ENCODE data around the gene AP2A2.
"Not testable (repeated sequence)": the region's sequence is repeated elsewhere in the genome, so short reads cannot be mapped to it uniquely, and the experiment has no call there.

Gene AP2A2

DNA sequence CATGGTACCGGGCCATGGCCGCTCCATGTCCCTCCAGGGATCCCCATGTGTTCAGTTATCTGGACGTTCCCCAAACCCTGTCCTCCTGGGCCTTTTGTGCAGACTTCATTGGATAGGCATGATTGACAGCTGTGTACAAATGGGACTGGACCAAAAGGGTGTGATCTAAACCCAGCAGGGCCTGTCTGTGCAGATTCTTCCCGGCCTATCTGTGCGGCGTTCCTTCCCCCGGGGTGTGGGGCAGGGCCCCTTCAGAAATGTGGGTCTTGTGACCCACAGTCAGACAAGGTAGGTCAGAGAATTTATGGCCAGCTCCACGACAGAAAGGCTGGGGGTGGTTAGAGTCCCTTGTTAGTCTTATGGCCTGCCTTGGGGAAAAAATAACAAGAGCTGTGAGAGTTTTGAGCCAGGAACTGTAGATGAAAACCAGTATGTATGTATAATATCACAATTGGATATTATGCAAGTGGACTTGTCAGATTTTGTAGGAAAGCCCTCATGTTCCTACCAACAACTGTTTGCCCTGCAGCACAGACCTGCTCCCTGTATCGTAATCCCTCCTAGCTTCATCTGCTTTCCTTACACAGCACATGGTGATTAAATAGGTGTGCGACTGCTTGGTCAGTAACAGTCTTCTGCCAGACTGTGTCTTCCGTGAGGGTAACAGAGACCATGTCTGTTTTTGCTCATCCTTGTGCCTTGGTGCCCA, 31.7 kb downstream of the AP2A2 start:
- DNase-seq = no peak

DNA sequence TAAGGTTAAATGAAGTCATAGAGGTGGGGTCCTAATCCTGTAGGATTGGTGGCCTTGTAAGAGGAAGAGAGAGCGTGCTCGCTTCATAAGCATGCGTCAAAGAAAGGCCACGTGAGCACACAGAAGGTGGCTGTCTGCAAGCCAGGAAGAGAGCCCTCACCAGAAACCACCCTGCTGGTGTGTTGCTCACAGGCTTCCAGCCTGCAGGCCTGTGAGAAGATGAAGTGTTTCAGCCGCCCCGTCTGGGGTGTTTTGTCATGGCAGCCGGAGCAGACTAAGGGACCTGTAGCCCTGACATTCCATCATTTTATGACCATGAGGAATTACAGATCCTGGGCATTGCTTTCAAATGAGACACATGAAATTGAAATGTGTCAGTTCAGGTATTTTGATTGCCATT, 32.4 kb downstream of the AP2A2 start:
- no peak for DNase-seq

DNA sequence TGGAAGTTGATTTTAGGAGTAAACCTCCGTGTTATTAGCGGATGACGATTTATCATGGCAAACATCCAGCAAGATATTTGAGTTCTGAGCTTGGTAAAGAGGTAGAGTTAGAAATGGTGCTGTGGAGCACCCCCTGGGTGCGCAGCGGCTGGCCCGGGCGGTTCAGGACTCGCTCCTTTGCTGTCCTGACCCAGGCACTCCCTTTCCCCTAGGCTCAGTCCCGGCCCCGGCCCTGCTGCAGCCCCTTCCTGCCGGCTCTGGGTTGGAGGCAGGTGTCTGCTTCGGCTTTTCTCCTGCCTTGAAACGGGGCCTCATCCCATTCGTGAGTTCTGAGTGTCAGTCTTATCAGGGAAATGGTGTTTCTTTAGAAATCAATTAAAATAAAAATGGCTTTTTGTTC, 33.4 kb downstream of the AP2A2 start:
- DNase-seq = no peak

DNA sequence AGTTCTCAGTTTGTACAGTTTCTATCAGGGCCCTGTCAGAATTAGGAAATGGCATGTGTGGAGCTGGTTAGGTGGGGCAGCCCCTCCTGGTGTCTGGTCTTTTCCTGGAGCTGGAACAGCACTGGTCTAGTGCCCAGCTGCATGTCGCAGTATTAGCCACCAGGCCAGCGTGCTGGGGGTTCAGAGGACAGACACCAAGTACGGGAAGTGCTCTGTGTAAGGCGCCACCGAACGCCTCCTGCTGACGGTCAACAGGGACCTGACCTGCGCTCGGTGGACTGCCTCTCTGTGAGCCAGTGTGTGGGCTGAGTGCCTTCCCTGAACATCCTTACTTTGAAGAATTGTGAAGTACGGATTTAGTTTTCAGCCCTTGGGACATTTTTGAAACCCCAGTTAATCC, 33.9 kb downstream of the AP2A2 start:
- DNase-seq = no peak

DNA sequence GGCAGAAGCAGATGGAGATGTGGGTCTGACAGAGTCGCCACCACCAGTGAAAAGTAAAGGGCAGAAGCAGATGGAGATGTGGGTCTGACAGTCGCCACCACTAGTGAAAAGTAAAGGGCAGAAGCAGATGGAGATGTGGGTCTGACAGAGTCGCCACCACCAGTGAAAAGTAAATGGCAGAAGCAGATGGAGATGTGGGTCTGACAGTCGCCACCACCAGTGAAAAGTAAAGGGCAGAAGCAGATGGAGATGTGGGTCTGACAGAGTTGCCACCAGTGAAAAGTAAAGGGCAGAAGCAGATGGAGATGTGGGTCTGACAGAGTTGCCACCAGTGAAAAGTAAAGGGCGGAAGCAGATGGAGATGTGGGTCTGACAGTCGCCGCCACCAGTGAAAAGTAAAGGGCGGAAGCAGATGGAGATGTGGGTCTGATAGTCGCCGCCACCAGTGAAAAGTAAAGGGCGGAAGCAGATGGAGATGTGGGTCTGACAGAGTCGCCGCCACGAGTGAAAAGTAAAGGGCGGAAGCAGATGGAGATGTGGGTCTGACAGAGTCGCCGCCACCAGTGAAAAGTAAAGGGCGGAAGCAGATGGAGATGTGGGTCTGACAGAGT, 35.7 kb downstream of the AP2A2 start:
- not testable (repeated sequence) for DNase-seq

DNA sequence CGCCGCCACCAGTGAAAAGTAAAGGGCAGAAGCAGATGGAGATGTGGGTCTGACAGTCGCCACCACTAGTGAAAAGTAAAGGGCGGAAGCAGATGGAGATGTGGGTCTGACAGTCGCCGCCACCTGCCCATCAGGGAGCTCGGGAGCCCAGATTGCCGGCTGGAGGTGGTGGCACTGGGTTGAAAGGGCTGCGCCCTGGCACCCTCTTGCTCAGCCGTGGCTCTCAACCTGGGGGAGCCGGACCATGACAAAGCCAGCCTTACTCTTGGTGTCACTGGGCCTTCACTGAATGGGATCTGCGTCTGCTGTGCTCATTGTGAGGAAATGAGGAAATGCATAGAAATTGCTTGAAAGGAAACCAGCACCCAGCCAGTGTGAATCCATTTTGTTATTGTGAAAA, 36.3 kb downstream of the AP2A2 start:
- DNase-seq = no peak

DNA sequence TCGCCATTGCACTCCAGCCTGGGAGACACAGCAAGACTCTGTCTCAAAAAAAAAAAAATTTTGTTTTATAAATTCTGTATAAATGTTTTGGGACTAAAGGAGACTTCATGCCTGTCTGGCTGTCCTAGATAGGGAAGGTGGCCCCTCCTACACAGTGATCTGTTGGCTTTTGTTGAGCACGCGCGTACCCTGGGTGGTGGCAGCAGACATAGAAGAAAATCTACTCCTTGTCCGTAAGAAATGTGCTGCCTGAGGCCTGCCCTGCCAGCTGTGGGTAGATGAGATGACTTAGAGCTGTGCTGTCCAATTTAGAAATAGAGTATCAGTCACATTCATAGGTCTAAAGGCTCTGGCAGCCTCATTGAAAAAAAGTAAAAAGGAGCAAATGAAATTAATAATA, 37.0 kb downstream of the AP2A2 start:
- no peak for DNase-seq

DNA sequence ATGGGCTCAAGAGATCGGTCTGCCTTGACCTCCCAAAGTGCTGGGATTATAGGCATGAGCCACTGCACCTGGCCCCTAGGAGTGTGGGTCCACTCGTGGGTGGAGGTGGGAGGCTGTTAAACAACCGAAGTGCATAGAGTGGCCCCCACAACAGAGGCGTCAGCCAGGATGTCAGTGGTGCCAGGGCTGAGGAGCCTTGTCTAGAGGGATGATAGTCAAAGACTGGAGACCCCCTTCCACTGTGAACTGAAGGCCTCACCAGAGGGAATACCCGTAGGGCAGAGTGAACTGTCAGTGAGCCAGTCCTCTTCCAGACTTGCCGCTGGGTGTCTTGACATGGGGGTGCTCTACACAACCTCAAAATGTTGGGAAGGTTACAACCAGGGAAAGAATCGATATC, 38.2 kb downstream of the AP2A2 start:
- no peak for DNase-seq

DNA sequence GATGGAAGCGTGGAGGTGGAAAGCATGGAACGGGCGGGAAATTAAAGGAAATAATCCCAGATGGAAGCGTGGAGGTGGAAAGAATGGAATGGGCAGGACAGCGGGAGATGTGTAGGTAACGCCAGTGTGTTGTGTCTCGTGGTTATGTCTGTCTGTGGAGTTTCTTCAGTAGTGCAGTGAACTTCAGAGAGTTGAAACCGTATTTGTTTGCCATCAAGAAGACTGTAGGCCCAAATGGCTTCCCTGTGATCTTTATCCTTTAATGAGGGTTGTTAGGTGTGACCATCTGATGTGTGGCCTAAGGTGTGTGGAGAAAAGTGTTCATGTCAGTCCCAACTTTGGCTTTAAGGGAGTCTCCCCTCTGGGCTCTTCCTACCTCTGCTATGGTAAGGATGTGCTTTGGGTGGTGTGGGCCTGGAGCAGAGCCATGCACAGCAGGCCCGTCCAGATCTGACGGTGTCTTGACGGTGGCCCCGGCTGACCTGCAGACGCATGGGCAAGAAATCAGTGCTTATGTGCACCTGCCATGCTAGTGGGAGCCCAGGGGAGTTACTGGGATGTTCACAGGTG, 39.6 kb downstream of the AP2A2 start:
- DNase-seq = no peak

DNA sequence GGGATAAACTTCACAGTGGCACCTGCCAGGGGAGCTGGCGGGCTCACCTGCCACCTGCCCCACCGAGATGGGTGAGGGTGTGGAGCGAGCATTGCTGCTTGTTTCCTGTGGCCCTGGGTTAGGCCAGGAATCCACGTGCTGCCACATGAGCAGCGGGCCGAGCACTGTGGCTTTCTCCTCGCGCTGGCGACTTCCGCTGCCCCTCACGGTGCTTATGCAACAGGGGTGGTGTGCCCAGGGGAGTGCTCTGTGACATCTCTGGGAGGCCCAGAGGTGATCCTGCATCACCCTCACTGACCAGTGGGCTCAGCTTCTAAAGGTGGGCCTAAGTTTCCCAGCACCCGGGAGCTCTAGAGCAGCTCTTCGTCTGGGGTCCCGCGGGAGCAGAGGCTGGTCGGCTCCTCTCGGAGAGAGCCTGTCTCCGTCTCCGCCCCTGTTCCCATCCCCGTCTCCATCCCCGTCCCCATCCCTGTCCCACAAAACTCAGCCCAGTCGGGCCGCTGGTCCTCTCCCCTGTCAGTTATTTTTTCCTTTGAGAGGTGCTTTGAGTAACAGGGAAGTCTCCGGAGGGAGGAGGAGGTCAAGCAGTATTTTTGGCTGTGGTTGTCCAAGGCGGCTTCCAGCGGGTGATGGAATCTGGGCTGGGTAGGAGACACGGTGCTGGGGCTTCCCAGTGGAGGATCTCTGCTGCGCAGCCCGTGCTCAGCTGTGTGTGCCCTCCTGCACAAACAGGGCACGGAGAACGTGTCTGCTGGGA, 42.5 kb downstream of the AP2A2 start:
- DNase-seq = no peak

DNA sequence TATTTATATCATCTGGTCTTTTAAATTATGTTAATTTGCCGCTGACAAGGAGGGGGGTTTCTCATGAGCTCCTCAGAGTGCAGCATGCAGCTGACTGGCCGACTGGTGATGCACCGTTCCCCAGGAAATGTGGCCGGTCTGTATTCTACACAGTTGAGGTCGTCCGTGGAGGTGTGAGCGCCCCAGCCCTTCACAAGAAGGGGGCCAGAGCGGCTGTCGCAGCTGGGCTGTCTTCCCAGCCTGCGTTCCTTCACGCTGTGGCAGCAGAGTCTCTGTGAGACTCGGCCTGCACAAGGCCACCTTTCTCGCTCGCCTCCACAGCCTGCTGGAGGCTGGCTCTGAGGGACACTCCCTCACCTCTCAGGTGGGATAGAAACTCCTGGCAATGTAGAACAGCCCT, 43.2 kb downstream of the AP2A2 start:
- DNase-seq = no peak

DNA sequence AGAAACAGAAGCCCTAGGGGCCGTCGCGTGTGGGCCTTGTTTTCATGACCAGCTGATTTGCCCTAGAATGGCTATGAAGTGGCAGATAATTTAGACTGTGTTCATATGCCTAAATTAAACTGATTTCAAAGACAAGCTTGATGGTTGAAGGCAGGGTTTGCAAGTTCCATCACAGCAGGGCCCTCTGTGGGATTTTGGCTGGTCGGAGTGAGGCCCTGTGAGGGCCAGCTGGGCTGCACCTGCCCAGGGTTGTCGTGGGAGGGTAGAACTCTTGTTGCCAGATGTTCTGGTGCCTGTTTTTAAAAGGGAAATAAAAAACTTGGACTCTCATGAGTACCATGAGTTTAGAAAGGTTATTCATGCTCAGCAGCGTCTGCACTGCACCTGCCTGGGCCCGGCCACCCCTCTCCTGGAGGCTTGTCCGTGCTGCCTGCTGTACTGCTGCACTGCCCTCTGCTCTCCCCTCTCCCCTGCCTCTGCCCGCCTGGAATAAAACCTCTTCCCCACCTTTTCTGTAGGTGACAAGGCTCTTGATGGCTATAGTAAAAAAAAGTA, 44.1 kb downstream of the AP2A2 start:
- no peak for DNase-seq

DNA sequence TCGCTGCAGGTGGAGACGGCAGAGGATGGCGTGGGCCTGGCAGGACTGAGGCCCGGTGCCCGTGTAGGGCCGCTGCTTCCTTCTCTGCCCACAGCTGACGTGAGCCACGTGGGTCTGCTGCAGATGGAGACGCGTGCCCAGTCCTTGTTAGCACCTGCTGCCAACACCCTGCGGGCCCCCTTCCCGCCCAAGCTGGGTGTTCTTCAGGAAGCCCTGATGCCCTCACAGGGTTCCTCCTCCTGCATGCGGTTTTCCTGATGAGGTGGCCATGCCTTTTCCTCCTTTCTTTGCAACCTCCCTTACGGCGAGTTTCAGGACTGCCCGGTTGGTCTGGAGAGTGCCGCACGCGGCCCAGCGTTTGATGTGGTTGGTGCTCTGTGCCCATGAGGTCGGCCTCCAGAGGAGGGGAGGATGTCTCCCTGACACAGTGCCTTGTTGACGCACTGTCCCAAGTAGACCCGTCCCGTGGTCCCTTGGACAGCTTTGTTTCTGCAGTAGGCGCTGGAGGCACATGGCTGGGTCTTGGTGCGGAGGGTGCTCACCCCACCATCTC, 44.7 kb downstream of the AP2A2 start:
- no peak for DNase-seq

DNA sequence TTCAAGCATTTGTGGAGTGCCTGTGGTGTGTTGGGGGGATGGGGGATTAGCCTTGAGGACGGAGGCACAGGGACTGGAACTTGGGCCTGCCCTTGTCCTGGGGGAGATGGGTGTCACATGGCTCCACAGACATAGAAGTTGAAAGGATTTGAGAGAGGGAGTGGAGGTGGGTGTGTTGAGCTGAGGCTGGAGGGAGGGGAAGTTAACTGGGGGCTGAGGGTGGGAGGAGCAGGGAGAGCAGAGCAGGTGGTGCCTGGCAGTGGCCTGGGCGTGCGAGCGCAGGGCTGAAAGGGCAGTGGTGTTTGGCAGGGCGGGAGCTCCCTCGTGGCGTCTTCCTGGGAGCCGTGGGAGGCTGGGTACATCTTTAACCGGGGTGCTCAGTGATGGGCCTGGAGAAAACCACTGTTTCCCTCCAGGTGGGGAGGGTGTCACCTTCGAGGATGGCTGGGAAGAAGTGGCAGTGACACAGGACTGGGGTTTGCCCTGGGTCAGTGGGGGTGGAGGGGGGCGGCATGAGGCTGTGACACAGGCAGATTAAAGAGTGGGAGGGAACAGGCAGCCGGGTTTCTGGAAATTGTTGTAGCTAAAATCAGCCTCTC, 45.5 kb downstream of the AP2A2 start:
- DNase-seq = no peak

DNA sequence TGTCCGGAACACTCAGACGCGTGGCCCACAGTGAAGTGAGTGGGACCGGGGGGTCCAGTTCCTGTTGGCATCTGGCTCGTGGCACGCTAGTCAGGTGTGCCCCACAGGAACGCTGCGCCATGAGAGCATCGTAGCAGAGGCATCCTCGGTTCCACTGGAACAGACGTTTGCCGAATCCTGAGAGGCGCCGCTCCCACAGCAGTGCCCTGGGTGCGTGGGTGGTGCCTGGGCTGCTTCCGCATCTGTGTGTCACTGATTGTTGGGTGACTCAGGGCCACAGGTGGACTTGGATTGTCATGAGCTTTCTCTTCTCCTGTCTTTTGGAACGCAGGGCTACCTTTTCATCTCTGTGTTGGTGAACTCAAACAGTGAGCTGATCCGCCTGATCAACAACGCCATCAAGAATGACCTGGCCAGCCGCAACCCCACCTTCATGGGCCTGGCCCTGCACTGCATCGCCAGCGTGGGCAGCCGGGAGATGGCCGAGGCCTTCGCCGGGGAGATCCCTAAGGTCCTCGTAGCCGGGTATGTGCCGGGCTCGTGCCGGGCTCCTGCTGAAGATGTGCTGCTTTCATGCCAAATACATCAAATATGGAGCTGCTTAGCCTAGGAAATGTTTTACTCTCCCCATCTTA, 46.2 kb downstream of the AP2A2 start:
- DNase-seq = no peak

DNA sequence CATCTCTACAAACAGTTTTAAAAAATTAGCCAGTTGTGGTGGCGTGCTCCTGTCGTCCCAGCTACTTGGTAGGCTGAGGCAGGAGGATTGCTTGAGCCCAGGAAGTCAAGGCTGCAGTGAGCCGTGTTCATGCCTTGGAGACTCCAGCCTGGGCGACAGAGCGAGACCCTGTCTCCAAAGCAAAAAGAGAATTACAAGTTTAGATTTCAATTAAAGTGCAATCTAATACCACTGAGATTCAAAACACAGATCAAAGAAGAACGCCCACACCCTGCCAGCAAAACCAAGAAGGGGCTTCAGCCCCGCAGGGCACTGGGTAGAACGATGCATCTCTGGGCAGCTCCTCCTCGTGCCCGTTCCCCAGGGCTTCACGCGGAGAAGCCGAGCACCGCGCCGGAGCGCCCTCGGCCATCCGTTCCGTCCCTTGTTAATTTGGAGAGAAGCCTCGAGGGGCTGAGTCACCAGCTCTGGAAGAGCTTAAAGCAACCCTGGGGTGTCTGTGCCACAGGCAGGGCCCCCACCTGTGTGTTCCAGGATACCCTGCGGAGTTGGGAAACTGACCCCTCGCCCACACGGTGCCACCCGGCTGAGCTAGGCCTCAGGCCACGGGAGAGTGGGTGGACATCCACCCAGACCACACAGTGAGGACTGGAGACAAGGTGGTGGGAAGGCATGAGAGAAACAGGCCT, 47.0 kb downstream of the AP2A2 start:
- DNase-seq = no peak

DNA sequence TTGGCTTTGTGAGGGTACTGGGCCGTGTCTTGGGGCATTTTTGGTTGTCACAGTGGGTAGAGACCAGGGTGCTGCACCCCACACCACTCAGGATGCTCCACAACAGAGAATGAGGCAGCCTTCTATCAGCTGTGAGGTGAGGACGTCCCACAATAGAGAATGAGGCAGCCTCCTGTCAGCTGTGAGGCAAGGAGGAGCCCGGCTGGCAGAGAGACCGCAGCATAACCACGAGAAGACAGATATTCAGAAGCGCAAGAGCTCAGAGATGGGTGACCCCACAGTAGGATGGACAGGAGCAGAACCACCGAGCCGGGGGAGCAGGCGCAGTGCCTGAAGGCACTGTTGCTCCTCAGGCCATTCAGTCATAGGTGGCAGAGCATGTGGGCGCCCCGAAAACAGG, 47.6 kb downstream of the AP2A2 start:
- DNase-seq = no peak

DNA sequence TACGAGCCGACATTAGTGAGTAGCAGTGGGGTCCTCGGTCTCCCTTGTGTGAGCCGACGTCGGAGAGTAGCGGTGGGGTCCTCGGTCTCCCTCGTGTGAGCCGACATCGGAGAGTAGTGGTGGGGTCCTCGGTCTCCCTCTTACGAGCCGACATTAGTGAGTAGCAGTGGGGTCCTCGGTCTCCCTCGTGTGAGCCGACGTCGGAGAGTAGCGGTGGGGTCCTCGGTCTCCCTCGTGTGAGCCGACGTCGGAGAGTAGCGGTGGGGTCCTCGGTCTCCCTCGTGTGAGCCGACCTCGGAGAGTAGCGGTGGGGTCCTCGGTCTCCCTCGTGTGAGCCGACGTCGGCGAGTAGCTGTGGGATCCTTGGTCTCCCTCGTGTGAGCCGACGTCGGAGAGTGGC, 49.7 kb downstream of the AP2A2 start:
- not testable (repeated sequence) for DNase-seq

DNA sequence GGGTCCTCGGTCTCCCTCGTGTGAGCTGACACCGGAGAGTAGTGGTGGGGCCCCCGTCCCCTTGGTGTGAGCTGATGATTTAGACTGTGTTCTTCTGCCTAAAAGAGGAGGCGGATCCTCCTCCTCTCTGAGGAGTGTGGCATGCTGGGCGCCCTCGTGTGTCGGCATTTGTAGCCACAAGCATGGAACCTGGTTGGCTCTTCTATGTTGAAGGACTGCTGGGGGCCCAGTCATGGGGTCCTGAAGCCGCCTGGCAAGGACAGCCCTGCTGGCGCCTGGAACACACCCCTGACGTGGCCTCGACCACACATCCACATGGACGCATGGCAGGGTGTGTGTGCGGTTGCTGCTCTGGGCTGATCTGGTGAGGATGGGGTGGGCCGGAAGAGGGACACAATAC, 50.2 kb downstream of the AP2A2 start:
- no peak for DNase-seq

DNA sequence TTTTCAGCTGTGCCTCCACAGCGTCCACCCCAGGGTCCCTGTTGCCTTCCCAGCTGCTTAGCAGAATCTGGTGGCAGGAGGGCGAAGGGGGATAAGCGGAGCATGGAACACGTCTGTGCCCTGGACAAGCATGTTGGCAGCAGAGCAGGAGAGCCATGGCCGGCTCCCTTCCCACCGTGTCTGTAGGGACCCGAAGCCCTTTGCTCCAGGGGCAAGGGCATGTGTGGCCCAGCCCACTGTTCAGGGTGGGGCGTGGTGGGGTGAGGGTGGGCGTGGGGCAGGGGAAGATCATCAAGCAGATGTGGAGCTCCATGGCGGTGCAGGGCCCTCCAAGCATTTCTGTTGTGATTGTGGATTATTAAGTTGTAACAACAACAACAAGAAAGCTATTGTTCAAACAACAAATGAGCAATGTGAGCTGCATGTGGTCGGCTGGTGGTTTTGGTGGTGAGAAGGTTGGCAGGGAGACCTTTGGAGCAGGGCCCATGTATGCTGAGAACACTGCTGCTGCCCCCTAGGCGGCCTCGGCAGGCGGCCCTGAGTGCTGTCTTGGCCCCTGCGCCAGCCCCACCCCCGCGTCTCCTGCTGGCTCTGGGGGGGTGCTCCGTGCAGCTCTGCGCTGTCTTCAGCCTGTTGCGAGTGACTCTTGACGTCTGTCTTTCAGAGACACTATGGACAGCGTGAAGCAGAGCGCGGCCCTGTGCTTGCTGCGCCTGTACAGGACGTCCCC, 50.9 kb downstream of the AP2A2 start:
- DNase-seq = no peak

Data from activated naive CD4-positive, alpha-beta T cell treated with anti-CD3 and anti-CD28 coated beads, Interleukin-2, amount 50 U/mL, for 16 hours (primary cell).